Spinal cord (tissue), 10 donors: Measurements from ENCODE around the gene TPP2. TPM values are rescaled to one million over a fixed set of nuclear protein-coding genes. Genes with fewer than 3 reads are reported as not detected.

Source experiments
- DNase-seq, 6 donors: peaks; one replicate each; pipeline versions ENCODE4 v3.0.0 to v3.0.0-alpha.2; 2013 to 2015; ENCODE audit warnings: low spot score in 6 of 6, low read depth in 4 of 6
- H3K27ac ChIP-seq: one replicate; pipeline ENCODE4 v1.5.1; 2013; ENCODE audit warnings: low read depth, low read length, control low read depth
- H3K27me3 ChIP-seq: one replicate; pipeline ENCODE4 v1.6.1; 2013; ENCODE audit warnings: low read length; ENCODE audit not compliant: control insufficient read depth, insufficient read depth
- H3K36me3 ChIP-seq: one replicate; pipeline ENCODE4 v1.6.1; 2013; ENCODE audit warnings: low read length; ENCODE audit not compliant: control insufficient read depth, insufficient read depth
- H3K4me1 ChIP-seq: one replicate; pipeline ENCODE4 v1.6.1; 2013; ENCODE audit warnings: low read length; ENCODE audit not compliant: control insufficient read depth, insufficient read depth
- H3K4me3 ChIP-seq: one replicate; pipeline ENCODE4 v1.5.1; 2013; ENCODE audit warnings: low read depth, low read length, control low read depth
- H3K9me3 ChIP-seq: one replicate; pipeline ENCODE4 v1.6.1; 2013; ENCODE audit warnings: low read length; ENCODE audit not compliant: control insufficient read depth, insufficient read depth
- WGBS: methylation state at CpG from one replicate; pipeline ENCODE4 v1.1.5; 2013; ENCODE audit warnings: missing lambda C conversion rate; ENCODE audit not compliant: insufficient coverage; 5-methylcytosine and 5-hydroxymethylcytosine counted together
- polyA plus RNA-seq, 2 donors: library from polyadenylated mRNA; unstranded; fragments of 120-200 nt; gene quantifications; one replicate each; pipeline ENCODE4 v1.2.1, GENCODE V29; 2013; ENCODE audit not compliant: insufficient read length in 2 of 2
- total RNA-seq, 2 donors: library from RNA; depleted of rRNA in 1 of 2; stranded (reverse); fragments of 120-200 nt in 1 of 2; fragments of >200 nt in 1 of 2; gene quantifications; one replicate each; pipeline versions ENCODE4 v1.2.3 to v1.2.4, GENCODE V29; 2013 to 2014
- donor health status: healthy.

TPP2 gene
- total and polyA plus RNA-seq, 4 donors, result 25.2 to 60.5 (median 45.4) TPM

GRCh38 chr13:102610296-102610895 is 13.6 kb downstream of the TPP2 start:
- H3K4me1 ChIP-seq, result no peaks in the 10 kb centered on the region
- H3K27me3 ChIP-seq, result no peaks in the 10 kb centered on the region
- H3K36me3 ChIP-seq, result peaks cover 26% of the 10 kb centered on the region
- H3K9me3 ChIP-seq, result no peaks in the 10 kb centered on the region
- no peak overlapping the region for H3K27ac ChIP-seq
- no peak overlapping the region for H3K4me3 ChIP-seq
- 100% methylated on average over 5 of the region's 9 CpGs for WGBS
- no peak for DNase-seq

DNA sequence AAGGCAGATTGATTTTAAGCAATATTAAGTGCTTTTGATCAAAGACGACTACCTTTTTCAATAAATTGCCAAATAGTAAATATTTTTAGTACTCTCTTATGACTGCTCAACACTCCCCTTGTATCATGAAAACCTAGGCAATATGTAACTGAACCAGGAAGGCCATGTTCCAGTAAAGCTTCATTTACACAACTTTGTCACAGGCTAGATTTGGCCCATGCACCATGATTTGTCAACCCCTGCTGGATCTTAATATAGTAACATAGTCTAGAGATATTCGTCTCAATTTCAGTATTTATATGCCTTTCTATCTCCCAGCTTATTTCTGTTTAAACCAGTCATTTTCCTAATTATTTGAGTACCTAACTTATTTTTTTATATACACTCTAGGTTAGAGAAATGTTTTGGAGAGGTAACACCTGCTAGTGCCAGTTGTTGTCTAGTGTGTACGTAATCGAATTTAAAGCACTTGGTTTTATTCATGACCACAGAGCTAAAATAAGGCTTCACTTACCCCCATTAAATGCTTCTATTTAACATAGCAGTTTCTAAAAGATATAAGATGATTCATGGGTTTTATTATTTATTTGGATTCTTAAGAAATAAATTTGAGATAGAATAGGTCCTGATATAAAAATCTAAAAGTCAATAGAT is 21.0 kb downstream of the TPP2 start:
- Histone ChIP-seq H3K27ac (no peak overlapping the region), H3K36me3 (no peaks in the 10 kb centered on the region), H3K4me1 (no peaks in the 10 kb centered on the region), H3K27me3 (no peaks in the 10 kb centered on the region), H3K9me3 (no peaks in the 10 kb centered on the region), H3K4me3 (no peak overlapping the region)
- no CpG with 5 or more reads among the region's 4 CpGs for WGBS
- DNase-seq, result no peak

- no peak overlapping the region for H3K27ac ChIP-seq
- no peak for DNase-seq
- no peak overlapping the region for H3K4me3 ChIP-seq
- H3K9me3 ChIP-seq, result no peaks in the 10 kb centered on the region
- H3K27me3 ChIP-seq, result no peaks in the 10 kb centered on the region
- peaks cover 3% of the 10 kb centered on the region for H3K36me3 ChIP-seq
- H3K4me1 ChIP-seq, result no peaks in the 10 kb centered on the region
- WGBS, result 78% methylated on average over 5 of the region's 6 CpGs
These were observed 23.7 kb downstream of the TPP2 start for GRCh38 chr13:102620516-102620915.

DNA sequence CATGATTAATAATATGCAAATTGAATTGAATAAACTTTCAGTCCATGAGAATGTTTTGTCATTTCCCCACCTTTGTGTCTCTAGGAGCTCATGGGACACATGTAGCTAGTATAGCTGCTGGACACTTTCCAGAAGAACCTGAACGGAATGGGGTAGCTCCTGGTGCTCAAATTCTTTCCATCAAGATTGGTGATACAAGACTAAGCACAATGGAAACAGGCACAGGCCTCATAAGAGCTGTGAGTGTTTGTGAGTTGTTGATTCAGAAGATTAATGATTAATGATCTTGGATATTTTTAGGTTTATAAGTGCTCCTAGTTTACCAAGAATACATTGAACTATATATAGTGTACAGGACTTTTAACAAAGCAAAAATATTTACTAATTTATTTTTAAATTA is 30.1 kb downstream of the TPP2 start:
- peaks cover 11% of the 10 kb centered on the region for H3K36me3 ChIP-seq
- no peak overlapping the region for H3K4me3 ChIP-seq
- no peaks in the 10 kb centered on the region for H3K27me3 ChIP-seq
- DNase-seq, result no peak
- no peak overlapping the region for H3K27ac ChIP-seq
- 78% methylated on average over 1 of the region's 1 CpG for WGBS
- H3K9me3 ChIP-seq, result no peaks in the 10 kb centered on the region
- no peaks in the 10 kb centered on the region for H3K4me1 ChIP-seq

DNA sequence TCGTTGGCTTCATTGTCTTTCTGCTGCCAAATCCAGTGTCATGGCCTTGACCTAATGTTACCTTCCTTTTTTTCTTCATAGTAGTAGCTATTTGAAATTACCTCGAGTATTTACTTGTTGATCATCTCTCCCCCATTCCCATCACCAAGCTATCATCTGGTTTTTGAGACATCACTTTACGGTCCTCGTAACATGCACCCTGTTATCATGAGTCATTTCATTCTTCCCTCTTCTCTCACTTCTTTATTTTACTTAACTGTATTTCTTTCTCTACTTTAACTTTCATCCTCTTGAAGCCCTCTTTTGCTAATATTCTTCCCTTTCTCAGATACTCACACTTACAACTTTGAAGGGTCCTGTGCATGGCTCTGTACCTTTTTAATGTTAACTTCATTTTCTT is 31.8 kb downstream of the TPP2 start:
- H3K36me3 ChIP-seq, result peaks cover 9% of the 10 kb centered on the region

GRCh38 chr13:102631198-102631597 is 34.4 kb downstream of the TPP2 start:
- Histone ChIP-seq H3K4me1 (no peaks in the 10 kb centered on the region), H3K27me3 (no peaks in the 10 kb centered on the region), H3K36me3 (peaks cover 9% of the 10 kb centered on the region), H3K4me3 (no peak overlapping the region), H3K27ac (no peak overlapping the region), H3K9me3 (no peaks in the 10 kb centered on the region)
- no peak for DNase-seq
- WGBS, result no CpG with 5 or more reads among the region's 2 CpGs

More for the DNA sequence above, 31.8 kb downstream of the TPP2 start:
- H3K4me3 ChIP-seq, result no peak overlapping the region
- no peak overlapping the region for H3K27ac ChIP-seq
- no peaks in the 10 kb centered on the region for H3K27me3 ChIP-seq
- no peak for DNase-seq
- no peaks in the 10 kb centered on the region for H3K4me1 ChIP-seq
- 100% methylated on average over 3 of the region's 4 CpGs for whole genome bisulfite sequencing
- no peaks in the 10 kb centered on the region for H3K9me3 ChIP-seq

- no CpG with 5 or more reads among the region's 3 CpGs for WGBS
- Histone ChIP-seq H3K9me3 (no peaks in the 10 kb centered on the region), H3K27me3 (no peaks in the 10 kb centered on the region), H3K36me3 (no peaks in the 10 kb centered on the region), H3K27ac (no peak overlapping the region), H3K4me3 (no peak overlapping the region), H3K4me1 (no peaks in the 10 kb centered on the region)
- DNase-seq, result no peak
These were observed 42.0 kb downstream of the TPP2 start for GRCh38 chr13:102638741-102639140.

DNA sequence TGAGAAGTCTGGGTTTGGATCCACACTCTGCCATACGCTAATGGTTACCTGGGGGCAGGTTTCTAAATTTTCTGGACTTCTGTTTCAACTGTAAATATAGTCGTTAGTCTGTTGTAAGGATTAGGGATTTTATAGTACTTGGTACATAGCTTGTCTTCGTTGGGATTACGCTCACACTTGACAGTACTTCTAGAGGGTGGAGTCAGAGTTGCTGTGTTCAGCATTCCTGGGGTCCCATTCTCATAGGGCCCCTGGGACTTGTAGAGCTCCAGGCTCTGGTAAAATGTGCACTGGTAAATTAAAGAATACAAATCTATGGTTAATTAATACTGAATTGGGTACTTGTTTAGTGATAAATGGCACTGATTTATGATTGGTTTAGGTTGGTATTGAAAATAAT is 45.2 kb downstream of the TPP2 start:
- Histone ChIP-seq H3K36me3 (peaks cover 3% of the 10 kb centered on the region), H3K27ac (no peak overlapping the region), H3K4me3 (no peak overlapping the region), H3K27me3 (no peaks in the 10 kb centered on the region), H3K9me3 (no peaks in the 10 kb centered on the region), H3K4me1 (no peaks in the 10 kb centered on the region)
- no peak for DNase-seq
- no CpG with 5 or more reads among the region's 4 CpGs for WGBS

DNA sequence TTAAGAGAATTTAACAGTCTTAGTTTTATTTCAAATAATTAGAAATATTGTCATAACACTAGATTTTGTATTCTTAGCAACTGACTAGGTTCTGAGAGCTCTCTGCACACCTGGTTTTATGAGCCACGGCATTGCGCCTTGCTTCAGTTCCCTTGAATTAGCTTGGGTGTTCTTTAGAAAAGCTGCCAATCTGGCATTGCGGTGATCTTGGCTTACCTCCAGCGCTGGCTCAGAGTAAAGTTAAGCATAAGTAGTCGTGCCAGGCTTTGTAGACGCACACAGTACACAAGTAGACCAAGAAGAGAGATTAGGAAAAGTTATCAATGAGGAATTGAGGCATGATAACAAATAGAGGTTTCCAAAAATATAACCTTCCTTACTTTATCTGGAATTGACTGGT is 45.7 kb downstream of the TPP2 start:
- H3K27me3 ChIP-seq, result no peaks in the 10 kb centered on the region
- WGBS, result 43% methylated on average over 4 of the region's 6 CpGs
- no peaks in the 10 kb centered on the region for H3K9me3 ChIP-seq
- DNase-seq, result peak; percentile 19 to 91 (median 35)
- no peaks in the 10 kb centered on the region for H3K4me1 ChIP-seq
- no peak overlapping the region for H3K27ac ChIP-seq
- no peak overlapping the region for H3K4me3 ChIP-seq
- peaks cover 3% of the 10 kb centered on the region for H3K36me3 ChIP-seq

- Histone ChIP-seq H3K27me3 (no peaks in the 10 kb centered on the region), H3K4me1 (no peaks in the 10 kb centered on the region), H3K27ac (no peak overlapping the region), H3K9me3 (no peaks in the 10 kb centered on the region), H3K36me3 (peaks cover 3% of the 10 kb centered on the region), H3K4me3 (no peak overlapping the region)
- DNase-seq, result no peak
- no CpG with 5 or more reads among the region's 1 CpG for whole genome bisulfite sequencing
These were observed 46.9 kb downstream of the TPP2 start for GRCh38 chr13:102643656-102644055.
